ENCODE results near the gene C4orf50.
"Not testable (repeated sequence)": the region's sequence is repeated elsewhere in the genome, so short reads cannot be mapped to it uniquely, and the experiment has no call there.

C4orf50 gene

GRCh38 chr4:5857199-5857598, 161.0 kb downstream of the C4orf50 start:
- DNase-seq (ENCODE audit: low spot score), result no peak

GRCh38 chr4:5856362-5856761, 161.9 kb downstream of the C4orf50 start:
- not testable (repeated sequence) for DNase-seq (ENCODE audit: low spot score)

GRCh38 chr4:5854929-5855328, 163.3 kb downstream of the C4orf50 start:
- DNase-seq (ENCODE audit: low spot score), result no peak

GRCh38 chr4:5852523-5853202, 165.6 kb downstream of the C4orf50 start:
- DNase-seq (ENCODE audit: low spot score), result no peak

- no peak for DNase-seq (ENCODE audit: low spot score)
These were observed 166.5 kb downstream of the C4orf50 start for GRCh38 chr4:5851637-5852301.
